Bronchial epithelial cell (primary cell): ENCODE data around the gene SPATA31D3. TPM values are rescaled to one million over a fixed set of nuclear protein-coding genes. Genes with fewer than 3 reads are reported as not detected.

Experiments
- DNase-seq: peaks from one replicate; pipeline ENCODE4 v3.0.0-alpha.2; 2010; ENCODE audit warnings: low read depth
- FAIRE-seq: peaks from 2 replicates; lab custom pipeline; 2011; peaks lifted over from hg19 to GRCh38; lab: Jason Lieb, UNC
- H3K27me3 ChIP-seq: 2 replicates; pipeline ENCODE4 v1.5.1; 2011; ENCODE audit warnings: low read length; ENCODE audit not compliant: control insufficient read depth, insufficient read depth
- H3K36me3 ChIP-seq: 2 replicates; pipeline ENCODE4 v1.5.1; 2011; ENCODE audit warnings: low read length; ENCODE audit not compliant: control insufficient read depth, insufficient read depth
- H3K4me3 ChIP-seq: 2 replicates; pipeline ENCODE4 v1.5.1; 2011; ENCODE audit warnings: mild to moderate bottlenecking, low read depth, low read length, control low read depth
- total RNA-seq: library from RNA; depleted of rRNA; stranded (reverse); fragments of >200 nt; gene quantifications from 2 replicates; pipeline ENCODE4 v1.2.1, GENCODE V29; 2014
- TF ChIP-seq, protein P1 (sequence below): IDR thresholded peaks from 2 replicates; pipeline ENCODE4 v1.5.1; 2011; ENCODE audit warnings: mild to moderate bottlenecking, moderate library complexity, low read length, control low read depth, inconsistent platforms; ENCODE audit not compliant: insufficient read depth, severe bottlenecking

Gene SPATA31D3
- total RNA-seq, 1 donor from 2014 or later = not detected

DNA sequence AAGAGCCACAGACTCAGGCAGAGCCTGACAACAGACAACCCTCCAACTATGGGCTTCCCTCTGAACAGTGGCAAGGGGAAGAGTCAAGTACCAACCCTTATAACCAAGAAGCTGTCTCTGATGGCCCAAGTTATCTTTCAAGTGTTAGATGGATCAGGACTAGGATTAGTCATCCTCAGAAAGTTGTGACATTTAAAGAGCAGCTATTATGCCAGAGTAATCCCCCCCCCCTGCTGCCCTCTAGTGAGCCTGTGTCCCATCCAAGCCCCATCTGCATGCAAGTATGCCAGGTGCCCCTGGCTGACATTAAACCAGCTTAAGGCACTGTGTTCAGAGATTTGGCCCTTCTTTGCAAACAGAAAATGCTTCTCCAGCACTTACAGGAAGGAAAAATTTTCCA lies 28.4 kb downstream of the SPATA31D3 start:
- no peak for FAIRE-seq
- no peaks in the 10 kb centered on the region for H3K36me3 ChIP-seq
- DNase-seq = no peak
- TF ChIP-seq, protein P1, sequence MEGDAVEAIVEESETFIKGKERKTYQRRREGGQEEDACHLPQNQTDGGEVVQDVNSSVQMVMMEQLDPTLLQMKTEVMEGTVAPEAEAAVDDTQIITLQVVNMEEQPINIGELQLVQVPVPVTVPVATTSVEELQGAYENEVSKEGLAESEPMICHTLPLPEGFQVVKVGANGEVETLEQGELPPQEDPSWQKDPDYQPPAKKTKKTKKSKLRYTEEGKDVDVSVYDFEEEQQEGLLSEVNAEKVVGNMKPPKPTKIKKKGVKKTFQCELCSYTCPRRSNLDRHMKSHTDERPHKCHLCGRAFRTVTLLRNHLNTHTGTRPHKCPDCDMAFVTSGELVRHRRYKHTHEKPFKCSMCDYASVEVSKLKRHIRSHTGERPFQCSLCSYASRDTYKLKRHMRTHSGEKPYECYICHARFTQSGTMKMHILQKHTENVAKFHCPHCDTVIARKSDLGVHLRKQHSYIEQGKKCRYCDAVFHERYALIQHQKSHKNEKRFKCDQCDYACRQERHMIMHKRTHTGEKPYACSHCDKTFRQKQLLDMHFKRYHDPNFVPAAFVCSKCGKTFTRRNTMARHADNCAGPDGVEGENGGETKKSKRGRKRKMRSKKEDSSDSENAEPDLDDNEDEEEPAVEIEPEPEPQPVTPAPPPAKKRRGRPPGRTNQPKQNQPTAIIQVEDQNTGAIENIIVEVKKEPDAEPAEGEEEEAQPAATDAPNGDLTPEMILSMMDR = no peak
- no peak overlapping the region for H3K4me3 ChIP-seq
- H3K27me3 ChIP-seq = no peaks in the 10 kb centered on the region

- Histone ChIP-seq H3K4me3 (no peak overlapping the region), H3K36me3 (no peaks in the 10 kb centered on the region), H3K27me3 (no peaks in the 10 kb centered on the region)
- DNase-seq (no peak), FAIRE-seq (no peak)
- TF ChIP-seq, protein P1 = no peak
Observed at GRCh38 chr9:81974764-81975163, 31.5 kb downstream of the SPATA31D3 start.

DNA sequence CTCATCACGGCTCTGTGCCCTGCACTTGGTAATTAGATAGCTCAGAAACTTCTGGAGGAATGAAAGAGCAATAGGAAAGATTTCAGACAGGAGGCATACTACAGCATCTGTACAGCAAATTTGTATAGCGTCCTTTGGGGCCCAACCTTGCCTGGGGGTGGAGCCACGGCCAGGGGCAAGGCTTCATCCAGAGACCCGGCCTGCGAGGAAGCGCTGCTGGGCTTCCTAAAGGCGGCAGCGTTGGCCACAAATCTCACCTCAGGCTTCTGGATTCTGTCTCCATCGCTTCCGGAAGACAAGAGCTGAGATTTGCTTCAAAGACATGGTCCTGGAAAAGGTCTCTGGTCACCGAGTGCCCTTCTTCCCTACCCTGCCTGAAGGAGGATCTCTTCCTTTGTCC lies 33.1 kb downstream of the SPATA31D3 start:
- DNase-seq = no peak
- FAIRE-seq = no peak
- no peak overlapping the region for H3K4me3 ChIP-seq
- no peaks in the 10 kb centered on the region for H3K27me3 ChIP-seq
- no peaks in the 10 kb centered on the region for H3K36me3 ChIP-seq
- TF ChIP-seq, protein P1 = no peak

DNA sequence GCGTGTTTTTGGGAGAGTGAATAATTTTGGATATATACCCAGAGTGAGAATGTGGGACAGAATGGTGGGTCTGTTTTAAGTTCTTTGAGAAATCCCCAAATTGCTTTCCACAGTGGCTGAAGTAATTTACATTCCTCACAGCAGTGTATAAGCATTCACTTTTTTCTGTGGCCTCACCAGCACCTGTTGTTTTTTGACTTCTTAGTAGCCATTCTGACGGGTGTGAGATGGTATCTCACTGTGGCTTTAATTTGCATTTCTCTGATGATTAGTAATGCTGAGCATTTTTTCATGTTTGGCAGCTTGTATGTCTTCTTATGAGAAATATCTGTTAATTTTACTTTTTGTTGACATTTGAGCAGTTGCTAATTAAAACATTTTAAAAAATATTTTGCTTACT lies 35.9 kb downstream of the SPATA31D3 start:
- DNase-seq (no peak), FAIRE-seq (no peak)
- TF ChIP-seq, protein P1 = no peak
- no peaks in the 10 kb centered on the region for H3K36me3 ChIP-seq
- H3K4me3 ChIP-seq = no peak overlapping the region
- H3K27me3 ChIP-seq = no peaks in the 10 kb centered on the region

DNA sequence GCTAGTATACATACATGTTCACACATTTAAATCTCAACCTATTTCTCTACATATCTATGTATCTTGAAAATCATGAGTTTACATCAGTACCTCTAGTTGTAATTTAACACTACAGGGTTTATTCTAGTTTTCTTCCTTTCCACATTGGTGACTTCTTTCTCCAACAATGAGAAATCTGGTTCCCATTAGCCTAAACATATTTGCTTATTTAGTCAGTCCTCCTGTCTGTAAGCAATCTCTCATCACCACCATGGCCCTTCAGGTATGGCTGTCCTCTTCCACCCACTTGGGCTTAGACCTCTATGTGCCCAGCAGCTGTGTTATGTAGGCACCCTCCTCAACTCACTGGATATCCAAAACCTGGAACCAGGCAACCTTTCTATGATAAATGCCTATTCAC lies 37.3 kb downstream of the SPATA31D3 start:
- FAIRE-seq (no peak), DNase-seq (no peak)
- Histone ChIP-seq H3K4me3 (no peak overlapping the region), H3K36me3 (no peaks in the 10 kb centered on the region), H3K27me3 (no peaks in the 10 kb centered on the region)
- TF ChIP-seq, protein P1 = no peak

DNA sequence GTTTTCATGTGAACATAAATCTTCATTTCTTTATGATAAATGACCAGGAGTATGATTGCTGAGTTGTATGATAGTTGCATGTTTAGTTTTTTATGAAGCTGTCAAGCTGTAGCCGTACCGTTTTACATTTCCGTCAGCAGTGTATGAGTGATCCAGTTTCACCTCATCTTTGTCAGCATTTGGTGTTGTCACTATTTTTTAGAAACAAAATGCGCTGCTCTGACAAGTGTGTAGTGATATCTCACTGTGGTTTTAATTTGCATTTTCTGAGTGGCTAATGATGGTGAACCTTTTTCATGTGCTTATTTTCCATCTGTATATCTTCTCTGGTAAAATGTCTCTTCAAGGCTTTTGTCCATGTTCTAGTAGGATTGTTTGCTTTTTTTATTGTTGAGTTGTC lies 38.6 kb downstream of the SPATA31D3 start:
- Histone ChIP-seq H3K36me3 (no peaks in the 10 kb centered on the region), H3K27me3 (no peaks in the 10 kb centered on the region), H3K4me3 (no peak overlapping the region)
- TF ChIP-seq, protein P1 = no peak
- DNase-seq (no peak), FAIRE-seq (no peak)
